ENCODE results near the gene GALNT18. TPM values are rescaled to one million over a fixed set of nuclear protein-coding genes. Genes with fewer than 3 reads are reported as not detected.

Gene GALNT18
- total RNA-seq, 2 donors from 2014 or later, result 29.4 to 105 TPM

GRCh38 chr11:11414996-11415395 lies 206.8 kb downstream of the GALNT18 start:
- no peak overlapping the region for H3K27ac ChIP-seq
- no peaks in the 10 kb centered on the region for H3K9me3 ChIP-seq
- 91% methylated on average over 7 of the region's 7 CpGs for WGBS

GRCh38 chr11:11413776-11414175 lies 208.0 kb downstream of the GALNT18 start:
- Histone ChIP-seq H3K36me3 (no peaks in the 10 kb centered on the region), H3K27me3 (replicated peaks; ENCODE audit: insufficient read depth) (no peaks in the 10 kb centered on the region), H3K27ac (no peak overlapping the region), H3K4me1 (replicated peaks) (peaks cover 7% of the 10 kb centered on the region), H3K4me3 (no peak overlapping the region), H3K9me3 (no peaks in the 10 kb centered on the region)
- peak; percentile 46 for TF ChIP-seq POLR2AphosphoS5 (IDR thresholded peaks at IDR 0.05)
- TF ChIP-seq, protein P1, sequence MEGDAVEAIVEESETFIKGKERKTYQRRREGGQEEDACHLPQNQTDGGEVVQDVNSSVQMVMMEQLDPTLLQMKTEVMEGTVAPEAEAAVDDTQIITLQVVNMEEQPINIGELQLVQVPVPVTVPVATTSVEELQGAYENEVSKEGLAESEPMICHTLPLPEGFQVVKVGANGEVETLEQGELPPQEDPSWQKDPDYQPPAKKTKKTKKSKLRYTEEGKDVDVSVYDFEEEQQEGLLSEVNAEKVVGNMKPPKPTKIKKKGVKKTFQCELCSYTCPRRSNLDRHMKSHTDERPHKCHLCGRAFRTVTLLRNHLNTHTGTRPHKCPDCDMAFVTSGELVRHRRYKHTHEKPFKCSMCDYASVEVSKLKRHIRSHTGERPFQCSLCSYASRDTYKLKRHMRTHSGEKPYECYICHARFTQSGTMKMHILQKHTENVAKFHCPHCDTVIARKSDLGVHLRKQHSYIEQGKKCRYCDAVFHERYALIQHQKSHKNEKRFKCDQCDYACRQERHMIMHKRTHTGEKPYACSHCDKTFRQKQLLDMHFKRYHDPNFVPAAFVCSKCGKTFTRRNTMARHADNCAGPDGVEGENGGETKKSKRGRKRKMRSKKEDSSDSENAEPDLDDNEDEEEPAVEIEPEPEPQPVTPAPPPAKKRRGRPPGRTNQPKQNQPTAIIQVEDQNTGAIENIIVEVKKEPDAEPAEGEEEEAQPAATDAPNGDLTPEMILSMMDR (IDR thresholded peaks at IDR 0.05), result no peak
- intact Hi-C loops (cut with DNase I), result no loop called here
- WGBS, result 78% methylated on average over 6 of the region's 6 CpGs
- peak; percentile 21 for DNase-seq (ENCODE audit: low spot score)

More at GRCh38 chr11:11414996-11415395, 206.8 kb downstream of the GALNT18 start:
- no peak overlapping the region for H3K4me3 ChIP-seq
- no peaks in the 10 kb centered on the region for H3K36me3 ChIP-seq
- TF ChIP-seq POLR2AphosphoS5 (IDR thresholded peaks at IDR 0.05), result no peak
- TF ChIP-seq, protein P1 (IDR thresholded peaks at IDR 0.05), result no peak
- TF ChIP-seq POLR2A (IDR thresholded peaks at IDR 0.05), result no peak
- no peaks in the 10 kb centered on the region for H3K27me3 ChIP-seq (replicated peaks; ENCODE audit: insufficient read depth)
- H3K4me1 ChIP-seq (replicated peaks), result peaks cover 7% of the 10 kb centered on the region
- no peak for DNase-seq (ENCODE audit: low spot score)
- intact Hi-C loops (cut with DNase I), result no loop called here

DNA sequence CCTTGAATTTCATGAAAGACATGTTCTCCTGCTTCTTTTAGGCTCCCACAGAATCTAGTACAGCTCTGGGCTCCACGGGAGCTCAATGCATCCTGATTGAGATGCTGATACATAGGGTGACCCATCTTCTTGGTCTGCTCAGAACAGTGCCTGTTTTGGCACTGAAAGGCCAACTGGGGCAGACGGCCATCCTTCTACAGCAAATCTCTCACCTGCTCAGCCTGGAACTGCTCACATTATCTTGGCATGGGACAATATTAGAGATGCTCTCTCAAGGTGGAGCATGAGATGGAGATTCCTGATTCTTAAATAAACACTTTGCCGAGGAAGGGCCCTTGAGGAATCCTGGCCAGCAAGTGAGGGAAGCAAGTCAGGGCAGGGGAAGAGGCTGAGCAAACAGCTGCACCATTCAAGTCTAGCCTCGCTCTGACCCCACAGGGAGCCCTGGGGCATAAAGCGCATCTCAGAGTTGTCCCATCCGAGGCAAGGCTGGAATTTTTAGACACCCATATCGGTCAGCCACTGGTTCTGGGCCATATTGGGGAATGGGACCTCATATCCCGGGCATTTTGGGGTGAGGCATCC lies 210.3 kb downstream of the GALNT18 start:
- DNase-seq (ENCODE audit: low spot score), result peak; percentile 22
- Histone ChIP-seq H3K4me3 (no peak overlapping the region), H3K4me1 (replicated peaks) (peaks cover 7% of the 10 kb centered on the region), H3K36me3 (no peaks in the 10 kb centered on the region), H3K9me3 (no peaks in the 10 kb centered on the region), H3K27me3 (replicated peaks; ENCODE audit: insufficient read depth) (no peaks in the 10 kb centered on the region), H3K27ac (no peak overlapping the region)
- TF ChIP-seq POLR2AphosphoS5 (IDR thresholded peaks at IDR 0.05) (peak; percentile 7), POLR2A (IDR thresholded peaks at IDR 0.05) (no peak)
- 53% methylated on average over 8 of the region's 8 CpGs for WGBS
- intact Hi-C loops (cut with DNase I), result no loop called here

DNA sequence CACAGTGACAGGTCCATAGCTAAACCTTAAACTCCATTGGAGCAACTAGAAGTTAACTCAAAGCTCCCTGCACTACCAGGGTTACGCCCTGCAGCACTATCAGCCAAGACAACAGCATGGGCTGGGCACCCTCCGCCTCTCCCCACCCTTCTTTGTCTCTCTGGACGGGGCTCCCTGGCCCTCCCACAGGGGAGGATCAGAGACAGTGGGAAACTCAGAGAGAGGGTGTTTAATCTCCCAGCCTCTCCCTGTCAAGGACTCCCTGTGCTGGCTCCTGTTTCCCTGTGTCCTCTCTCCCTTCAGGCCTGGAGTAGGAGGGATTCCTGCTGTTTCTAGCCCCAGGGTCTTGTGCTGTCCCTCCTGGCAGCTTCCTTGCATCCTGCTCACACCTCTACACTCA lies 211.9 kb downstream of the GALNT18 start:
- H3K36me3 ChIP-seq, result no peaks in the 10 kb centered on the region
- peaks cover 7% of the 10 kb centered on the region for H3K4me1 ChIP-seq (replicated peaks)
- 37% methylated on average over 3 of the region's 3 CpGs for WGBS
- intact Hi-C loops (cut with DNase I), result loop anchor here (10.0 kb wide), 2 partner anchors 215 to 375 kb away; partner anchors contain the start of gene GALNT18
- H3K27ac ChIP-seq, result no peak overlapping the region
- DNase-seq (ENCODE audit: low spot score), result no peak
- no peaks in the 10 kb centered on the region for H3K9me3 ChIP-seq
- H3K4me3 ChIP-seq, result no peak overlapping the region
- H3K27me3 ChIP-seq (replicated peaks; ENCODE audit: insufficient read depth), result no peaks in the 10 kb centered on the region
- TF ChIP-seq POLR2A (IDR thresholded peaks at IDR 0.05), result no peak
- TF ChIP-seq POLR2AphosphoS5 (IDR thresholded peaks at IDR 0.05), result no peak
- TF ChIP-seq, protein P1 (IDR thresholded peaks at IDR 0.05), result no peak

GRCh38 chr11:11409224-11409623 lies 212.6 kb downstream of the GALNT18 start:
- TF ChIP-seq POLR2A (IDR thresholded peaks at IDR 0.05) (no peak), POLR2AphosphoS5 (IDR thresholded peaks at IDR 0.05) (no peak)
- TF ChIP-seq, protein P1 (IDR thresholded peaks at IDR 0.05), result no peak
- 71% methylated on average over 6 of the region's 6 CpGs for WGBS
- intact Hi-C loops (cut with DNase I), result loop anchor here (10.0 kb wide), 2 partner anchors 216 to 376 kb away; partner anchors contain the start of gene GALNT18
- Histone ChIP-seq H3K4me3 (no peak overlapping the region), H3K27me3 (replicated peaks; ENCODE audit: insufficient read depth) (no peaks in the 10 kb centered on the region), H3K9me3 (no peaks in the 10 kb centered on the region), H3K27ac (no peak overlapping the region), H3K36me3 (no peaks in the 10 kb centered on the region), H3K4me1 (replicated peaks) (peaks cover 7% of the 10 kb centered on the region)
- no peak for DNase-seq (ENCODE audit: low spot score)

All from prostate gland (tissue), 2 donors.